ENCODE results near the gene ARHGEF19. TPM values are rescaled to one million over a fixed set of nuclear protein-coding genes. Genes with fewer than 3 reads are reported as not detected.
A peak's percentile ranks its signal among the peaks of the same experiment; 100 is the strongest.

The ARHGEF19 gene
- total and polyA plus RNA-seq, 10 of the 15 experiments (the other 5 are each of a cell fraction or from before 2014, with no cell fraction given), result 0.15 to 2.9 (median 0.67) TPM; not detected in 1

DNA sequence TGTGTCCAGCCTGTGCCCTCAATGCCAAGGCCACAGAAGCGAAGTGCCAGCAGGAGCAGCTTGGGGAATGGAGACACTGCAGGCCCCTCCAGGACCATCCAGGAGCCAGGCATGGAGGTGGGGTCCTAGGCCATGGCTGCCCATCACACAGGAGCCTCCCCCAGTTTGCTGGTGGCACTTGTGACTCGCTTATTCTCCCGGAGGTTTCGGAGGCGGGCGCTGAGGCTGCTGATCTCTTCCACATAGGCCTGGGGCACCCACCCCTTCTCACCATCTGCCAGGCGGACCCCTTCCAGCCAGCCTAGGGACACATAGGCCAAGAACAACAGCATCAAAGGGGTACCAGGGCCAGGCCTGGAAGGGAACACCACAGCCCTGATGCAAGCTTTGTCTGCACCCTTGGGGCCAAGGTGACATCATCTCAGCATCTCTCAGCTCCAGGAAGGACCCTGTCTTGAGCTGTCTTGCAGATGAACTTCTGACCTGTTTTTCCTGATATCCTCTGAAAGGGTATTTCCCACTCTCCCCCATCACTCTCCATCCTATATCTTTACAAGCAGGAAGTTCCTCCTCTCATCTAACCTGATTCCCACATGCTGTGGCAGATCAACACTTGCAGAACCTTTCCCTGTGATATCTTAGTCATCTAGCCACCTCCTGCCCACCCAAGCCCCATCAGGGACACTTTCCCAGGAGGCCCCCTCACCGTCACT is 13.9 kb downstream of the ARHGEF19 start:
- TF ChIP-seq ZNF274 (IDR thresholded peaks at IDR 0.05; ENCODE audit: insufficient read depth, insufficient read length) (no peak), NR2C2 (IDR thresholded peaks at IDR 0.05; ENCODE audit: borderline replicate concordance, control insufficient read depth, insufficient read length, low read depth) (no peak), DPF2 (IDR thresholded peaks at IDR 0.05) (no peak), ASH2L (IDR thresholded peaks at IDR 0.05; ENCODE audit: borderline replicate concordance, low read depth) (no peak), PAX8 (IDR thresholded peaks at IDR 0.05) (no peak), PML (IDR thresholded peaks at IDR 0.05; ENCODE audit: low read length) (no peak), BHLHE40 (IDR thresholded peaks at IDR 0.05; ENCODE audit: borderline replicate concordance in 1 of 2, low read depth in 2 of 2, low read length in 1 of 2) (no peak), EED (IDR thresholded peaks at IDR 0.05; ENCODE audit: low read depth) (no peak), GABPA (IDR thresholded peaks at IDR 0.05; ENCODE audit: low read depth) (no peak), RAD51 (IDR thresholded peaks at IDR 0.05) (no peak), ESRRA (IDR thresholded peaks at IDR 0.05; ENCODE audit: low read length) (no peak)
- TF ChIP-seq, protein P1, sequence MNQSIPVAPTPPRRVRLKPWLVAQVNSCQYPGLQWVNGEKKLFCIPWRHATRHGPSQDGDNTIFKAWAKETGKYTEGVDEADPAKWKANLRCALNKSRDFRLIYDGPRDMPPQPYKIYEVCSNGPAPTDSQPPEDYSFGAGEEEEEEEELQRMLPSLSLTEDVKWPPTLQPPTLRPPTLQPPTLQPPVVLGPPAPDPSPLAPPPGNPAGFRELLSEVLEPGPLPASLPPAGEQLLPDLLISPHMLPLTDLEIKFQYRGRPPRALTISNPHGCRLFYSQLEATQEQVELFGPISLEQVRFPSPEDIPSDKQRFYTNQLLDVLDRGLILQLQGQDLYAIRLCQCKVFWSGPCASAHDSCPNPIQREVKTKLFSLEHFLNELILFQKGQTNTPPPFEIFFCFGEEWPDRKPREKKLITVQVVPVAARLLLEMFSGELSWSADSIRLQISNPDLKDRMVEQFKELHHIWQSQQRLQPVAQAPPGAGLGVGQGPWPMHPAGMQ (IDR thresholded peaks at IDR 0.05; ENCODE audit: borderline replicate concordance), result no peak
- TF ChIP-seq, protein P2, sequence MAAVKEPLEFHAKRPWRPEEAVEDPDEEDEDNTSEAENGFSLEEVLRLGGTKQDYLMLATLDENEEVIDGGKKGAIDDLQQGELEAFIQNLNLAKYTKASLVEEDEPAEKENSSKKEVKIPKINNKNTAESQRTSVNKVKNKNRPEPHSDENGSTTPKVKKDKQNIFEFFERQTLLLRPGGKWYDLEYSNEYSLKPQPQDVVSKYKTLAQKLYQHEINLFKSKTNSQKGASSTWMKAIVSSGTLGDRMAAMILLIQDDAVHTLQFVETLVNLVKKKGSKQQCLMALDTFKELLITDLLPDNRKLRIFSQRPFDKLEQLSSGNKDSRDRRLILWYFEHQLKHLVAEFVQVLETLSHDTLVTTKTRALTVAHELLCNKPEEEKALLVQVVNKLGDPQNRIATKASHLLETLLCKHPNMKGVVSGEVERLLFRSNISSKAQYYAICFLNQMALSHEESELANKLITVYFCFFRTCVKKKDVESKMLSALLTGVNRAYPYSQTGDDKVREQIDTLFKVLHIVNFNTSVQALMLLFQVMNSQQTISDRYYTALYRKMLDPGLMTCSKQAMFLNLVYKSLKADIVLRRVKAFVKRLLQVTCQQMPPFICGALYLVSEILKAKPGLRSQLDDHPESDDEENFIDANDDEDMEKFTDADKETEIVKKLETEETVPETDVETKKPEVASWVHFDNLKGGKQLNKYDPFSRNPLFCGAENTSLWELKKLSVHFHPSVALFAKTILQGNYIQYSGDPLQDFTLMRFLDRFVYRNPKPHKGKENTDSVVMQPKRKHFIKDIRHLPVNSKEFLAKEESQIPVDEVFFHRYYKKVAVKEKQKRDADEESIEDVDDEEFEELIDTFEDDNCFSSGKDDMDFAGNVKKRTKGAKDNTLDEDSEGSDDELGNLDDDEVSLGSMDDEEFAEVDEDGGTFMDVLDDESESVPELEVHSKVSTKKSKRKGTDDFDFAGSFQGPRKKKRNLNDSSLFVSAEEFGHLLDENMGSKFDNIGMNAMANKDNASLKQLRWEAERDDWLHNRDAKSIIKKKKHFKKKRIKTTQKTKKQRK (IDR thresholded peaks at IDR 0.05; ENCODE audit: low read depth, low read length), result no peak
- Histone ChIP-seq H3K4me3 (no peak overlapping the region), H3K36me3 (ENCODE audit: control insufficient read depth in 2 of 2, insufficient read depth in 2 of 2, low read length in 1 of 2) (no peaks in the 10 kb centered on the region), H2AFZ (ENCODE audit: control insufficient read depth, low read depth, low read length) (no peak overlapping the region), H3K9ac (ENCODE audit: control insufficient read depth, insufficient read depth, low read length) (no peak overlapping the region), H3K27ac (ENCODE audit: control insufficient read depth, insufficient read depth) (no peak overlapping the region), H3K79me2 (ENCODE audit: control insufficient read depth, insufficient read depth, low read length) (no peaks in the 10 kb centered on the region), H3K4me2 (ENCODE audit: control insufficient read depth, insufficient read depth) (no peak overlapping the region), H3K9me3 (replicated peaks; ENCODE audit: control insufficient read depth, insufficient read depth, low read length) (no peaks in the 10 kb centered on the region), H4K20me1 (ENCODE audit: control insufficient read depth, insufficient read depth) (no peaks in the 10 kb centered on the region), H3K27me3 (replicated peaks in 1 of 2; ENCODE audit: control insufficient read depth in 2 of 2, insufficient read depth in 2 of 2, low read length in 1 of 2) (no peaks in the 10 kb centered on the region), H3K4me1 (ENCODE audit: control insufficient read depth, insufficient read depth, low read length) (no peaks in the 10 kb centered on the region; the same call in 1 of the 2 replicates)
- CTCF ChIA-PET, result interaction anchor here (0.9 to 1.2 kb wide), 2 partner anchors 10 to 20 kb away, joined by 3 to 6 read pairs; no protein-coding TSS in a partner anchor
- intact Hi-C loops (cut with micrococcal nuclease; ENCODE audit: unreplicated experiment), result no loop called here
- BruUV-seq (replicated peaks), result no TSS peak
- POLR2A ChIA-PET, result no interaction called here
- SMC1A ChIA-PET (ENCODE audit: uncharacterized antibody, unreplicated experiment), result no interaction called here
- FAIRE-seq (no peak), DNase-seq (ENCODE audit: low read depth, low spot score) (no peak), ATAC-seq (peak; percentile 32; the same call in 1 of the 3 replicates)
- WGBS (ENCODE audit: insufficient coverage, insufficient replicate concordance, low lambda C conversion rate, missing lambda C conversion rate), result 60% methylated on average over 8 of the region's 8 CpGs
- in situ Hi-C loops (cut with MboI), result no loop called here
- RAD21 ChIA-PET (ENCODE audit: unreplicated experiment), result interaction anchor here (0.8 to 1.5 kb wide), 2 partner anchors 10 to 46 kb away, joined by 3 to 4 read pairs; no protein-coding TSS in a partner anchor

All from GM12878 (cell line).